NB4 (cell line): ENCODE results near the gene FEM1C.

ENCODE experiments used
- DNase-seq: peaks from one replicate; pipeline ENCODE4 v3.0.0; 2010; ENCODE audit warnings: low read depth
- H3K4me3 ChIP-seq: one replicate; pipeline ENCODE4 v1.5.1; 2011; ENCODE audit warnings: mild to moderate bottlenecking, low read depth, low read length, moderate library complexity
- CTCF ChIP-seq: IDR thresholded peaks from one replicate; pipeline ENCODE4 v1.5.1; 2012; ENCODE audit warnings: low read depth, low read length
- MAX ChIP-seq: IDR thresholded peaks from 2 replicates; pipeline ENCODE4 v1.6.1; 2011; ENCODE audit warnings: low read depth, low read length
- MYC ChIP-seq: IDR thresholded peaks from 2 replicates; pipeline ENCODE4 v1.6.1; 2011; ENCODE audit warnings: low read depth, low read length
- POLR2A ChIP-seq: IDR thresholded peaks from 2 replicates; pipeline ENCODE4 v1.6.1; 2011; ENCODE audit warnings: mild to moderate bottlenecking; ENCODE audit not compliant: insufficient read length; ENCODE audit errors: extremely low read depth

The FEM1C gene

GRCh38 chr5:115577741-115578140, 33.2 kb upstream of the FEM1C start:
- no peak overlapping the region for H3K4me3 ChIP-seq
- no peak for DNase-seq
- TF ChIP-seq MAX (no peak), CTCF (no peak)

GRCh38 chr5:115577329-115577728, 32.8 kb upstream of the FEM1C start:
- peak; percentile 17 for DNase-seq
- H3K4me3 ChIP-seq = no peak overlapping the region
- TF ChIP-seq MAX (no peak), MYC (no peak), CTCF (no peak), POLR2A (no peak)

GRCh38 chr5:115575167-115576070, 30.8 kb upstream of the FEM1C start:
- no peak overlapping the region for H3K4me3 ChIP-seq
- no peak for TF ChIP-seq POLR2A
- no peak for TF ChIP-seq MYC
- no peak for TF ChIP-seq CTCF
- no peak for DNase-seq

- no peak for DNase-seq
- no peak overlapping the region for H3K4me3 ChIP-seq
- TF ChIP-seq CTCF (no peak), MAX (no peak), MYC (no peak), POLR2A (no peak)
Measured at GRCh38 chr5:115573133-115573532, 28.6 kb upstream of the FEM1C start.

GRCh38 chr5:115571441-115571878, 26.9 kb upstream of the FEM1C start:
- H3K4me3 ChIP-seq = no peak overlapping the region
- DNase-seq = no peak
- TF ChIP-seq CTCF (no peak), MAX (no peak), MYC (no peak)

- TF ChIP-seq MYC (no peak), MAX (no peak)
- H3K4me3 ChIP-seq = no peak overlapping the region
Measured at GRCh38 chr5:115568668-115569067, 24.1 kb upstream of the FEM1C start.

More at GRCh38 chr5:115568668-115569067, 24.1 kb upstream of the FEM1C start:
- DNase-seq = no peak
